Neural progenitor cell (in vitro differentiated cells): ENCODE measurements around the gene SDCCAG8. TPM values are rescaled to one million over a fixed set of nuclear protein-coding genes. Genes with fewer than 3 reads are reported as not detected.

ENCODE experiments used
- DNase-seq: peaks from one replicate; pipeline ENCODE4 v3.0.0-alpha.2; 2016; ENCODE audit warnings: low spot score
- H2AFZ ChIP-seq: fragments of 200-600 bp; sonication (generic); replicated peaks from 2 replicates; pipeline ENCODE4 v1.6.1; 2016; ENCODE audit warnings: antibody characterized with exemption
- H3F3A ChIP-seq: fragments of 200-600 bp; sonication (generic); 2 replicates; pipeline ENCODE4 v1.6.1; 2016; ENCODE audit warnings: antibody characterized with exemption, low read depth
- H3K27ac ChIP-seq: fragments of 200-600 bp; sonication (generic); 2 replicates; pipeline ENCODE4 v1.5.1; 2016; ENCODE audit warnings: mild to moderate bottlenecking
- H3K27me3 ChIP-seq: fragments of 200-600 bp; sonication (generic); 2 replicates; pipeline ENCODE4 v1.6.1; 2016; ENCODE audit warnings: mild to moderate bottlenecking, moderate library complexity
- H3K36me3 ChIP-seq: fragments of 200-600 bp; sonication (generic); 2 replicates; pipeline ENCODE4 v1.5.1; 2016
- H3K4me1 ChIP-seq: fragments of 200-600 bp; sonication (generic); 2 replicates; pipeline ENCODE4 v1.6.1; 2016; ENCODE audit warnings: mixed run types
- H3K4me2 ChIP-seq: fragments of 200-600 bp; sonication (generic); 2 replicates; pipeline ENCODE4 v1.6.1; 2016
- H3K4me3 ChIP-seq: fragments of 200-600 bp; sonication (generic); 2 replicates; pipeline ENCODE4 v1.5.1; 2016
- H3K79me2 ChIP-seq: fragments of 200-600 bp; sonication (generic); 2 replicates; pipeline ENCODE4 v1.6.1; 2016; ENCODE audit warnings: low read depth
- H3K9ac ChIP-seq: fragments of 200-600 bp; sonication (generic); 2 replicates; pipeline ENCODE4 v1.6.1; 2016
- H3K9me3 ChIP-seq: fragments of 200-600 bp; sonication (generic); 2 replicates; pipeline ENCODE4 v1.5.1; 2016; ENCODE audit warnings: low read depth
- H4K20me1 ChIP-seq: fragments of 200-600 bp; sonication (generic); 2 replicates; pipeline ENCODE4 v1.6.1; 2016; ENCODE audit warnings: low read depth
- H3K27ac Mint-ChIP-seq: 3 replicates; pipeline ENCODE4 v1.8.0; 2021; ENCODE audit warnings: mixed read lengths
- H3K27me3 Mint-ChIP-seq: 2 replicates; pipeline ENCODE4 v1.8.0; 2022; ENCODE audit warnings: low read depth, mild to moderate bottlenecking, inconsistent platforms, moderate library complexity, mixed read lengths; ENCODE audit not compliant: insufficient read depth
- H3K36me3 Mint-ChIP-seq: 3 replicates; pipeline ENCODE4 v1.8.0; 2021; ENCODE audit warnings: mixed read lengths
- H3K4me1 Mint-ChIP-seq: 3 replicates; pipeline ENCODE4 v1.8.0; 2021; ENCODE audit warnings: mixed read lengths
- H3K4me3 Mint-ChIP-seq: 3 replicates; pipeline ENCODE4 v1.8.0; 2021; ENCODE audit warnings: mild to moderate bottlenecking, moderate library complexity, mixed read lengths
- H3K9me3 Mint-ChIP-seq: 3 replicates; pipeline ENCODE4 v1.8.0; 2020; ENCODE audit warnings: mixed read lengths
- CTCF ChIP-seq: fragments of 200-600 bp; sonication (generic); IDR thresholded peaks from 2 replicates; pipeline ENCODE4 v1.5.1; 2017; ENCODE audit warnings: antibody characterized with exemption, mild to moderate bottlenecking
- EZH2 ChIP-seq: fragments of 200-600 bp; sonication (generic); IDR thresholded peaks from 2 replicates; pipeline ENCODE4 v1.6.1; 2017; ENCODE audit warnings: antibody characterized with exemption, mild to moderate bottlenecking, moderate library complexity
- EZH2phosphoT487 ChIP-seq: fragments of 200-600 bp; sonication (generic); IDR thresholded peaks from 2 replicates; pipeline ENCODE4 v1.6.1; 2017; ENCODE audit warnings: antibody characterized with exemption
- total RNA-seq: library from RNA; depleted of rRNA; stranded (reverse); fragments of >200 nt; gene quantifications from 2 replicates; pipeline ENCODE4 v1.2.3, GENCODE V29; 2015; ENCODE audit warnings: low replicate concordance

SDCCAG8 gene
- total RNA-seq, 1 donor from 2014 or later: 30.3 TPM

DNA sequence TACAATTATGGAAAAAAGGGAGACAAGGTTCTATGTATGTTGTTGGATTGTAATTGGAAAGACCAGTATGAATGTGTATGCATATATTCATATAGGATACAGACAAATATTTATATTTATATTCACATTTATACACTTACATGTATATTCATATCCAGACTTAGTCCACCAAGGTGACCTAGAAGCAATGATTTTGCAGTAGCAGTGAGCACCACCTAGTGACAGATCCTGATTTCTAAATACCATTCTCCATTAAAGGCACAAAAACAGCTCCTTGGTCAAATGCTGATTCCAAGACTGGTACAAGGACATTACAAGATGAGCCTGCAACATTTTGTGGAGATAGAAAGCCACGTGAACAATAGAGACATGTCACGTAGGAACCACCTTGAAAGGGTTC lies 153.4 kb downstream of the SDCCAG8 start:
- no peak for TF ChIP-seq EZH2phosphoT487
- TF ChIP-seq EZH2: no peak
- peak; percentile 42 for TF ChIP-seq CTCF
- no peaks in the 10 kb centered on the region for H3K36me3 ChIP-seq
- peaks cover 9% of the 10 kb centered on the region for H3F3A ChIP-seq
- Mint-ChIP-seq H3K27me3 (no peaks in the 10 kb centered on the region), H3K27ac (no peak overlapping the region), H3K36me3 (no peaks in the 10 kb centered on the region), H3K4me1 (peaks cover 5% of the 10 kb centered on the region), H3K4me3 (no peak overlapping the region), H3K9me3 (no peaks in the 10 kb centered on the region)
- DNase-seq: no peak
- H3K4me3 ChIP-seq: no peak overlapping the region
- H3K4me2 ChIP-seq: no peak overlapping the region
- H3K9me3 ChIP-seq: no peaks in the 10 kb centered on the region
- H3K9ac ChIP-seq: no peak overlapping the region
- H3K4me1 ChIP-seq: peaks cover 16% of the 10 kb centered on the region
- H3K27ac ChIP-seq: no peak overlapping the region
- no peak overlapping the region for H2AFZ ChIP-seq
- no peaks in the 10 kb centered on the region for H3K79me2 ChIP-seq
- no peaks in the 10 kb centered on the region for H4K20me1 ChIP-seq
- H3K27me3 ChIP-seq: no peaks in the 10 kb centered on the region

GRCh38 chr1:243411472-243411871 lies 155.6 kb downstream of the SDCCAG8 start:
- peaks cover 19% of the 10 kb centered on the region for H3F3A ChIP-seq
- H3K27ac ChIP-seq: no peak overlapping the region
- no peak for TF ChIP-seq CTCF
- no peak for DNase-seq
- H3K4me1 ChIP-seq: peaks cover 34% of the 10 kb centered on the region
- no peak overlapping the region for H3K4me2 ChIP-seq
- no peaks in the 10 kb centered on the region for H3K36me3 ChIP-seq
- H3K79me2 ChIP-seq: no peaks in the 10 kb centered on the region
- no peaks in the 10 kb centered on the region for H3K9me3 ChIP-seq
- Mint-ChIP-seq H3K27me3 (peaks cover 4% of the 10 kb centered on the region), H3K4me1 (peaks cover 21% of the 10 kb centered on the region), H3K27ac (no peak overlapping the region), H3K36me3 (no peaks in the 10 kb centered on the region), H3K9me3 (no peaks in the 10 kb centered on the region), H3K4me3 (no peak overlapping the region)
- H3K27me3 ChIP-seq: no peaks in the 10 kb centered on the region
- no peaks in the 10 kb centered on the region for H4K20me1 ChIP-seq
- H3K9ac ChIP-seq: no peak overlapping the region
- H2AFZ ChIP-seq: no peak overlapping the region
- H3K4me3 ChIP-seq: no peak overlapping the region

- H3K36me3 ChIP-seq: no peaks in the 10 kb centered on the region
- H3K36me3 Mint-ChIP-seq: no peaks in the 10 kb centered on the region
- H3F3A ChIP-seq: peaks cover 20% of the 10 kb centered on the region
- H3K79me2 ChIP-seq: no peaks in the 10 kb centered on the region
- no peaks in the 10 kb centered on the region for H3K9me3 ChIP-seq
- H3K27ac Mint-ChIP-seq: peak overlapping the region; percentile 16
- H4K20me1 ChIP-seq: no peaks in the 10 kb centered on the region
- H3K4me2 ChIP-seq: no peak overlapping the region
- no peaks in the 10 kb centered on the region for H3K9me3 Mint-ChIP-seq
- no peaks in the 10 kb centered on the region for H3K27me3 ChIP-seq
- H3K4me3 ChIP-seq: no peak overlapping the region
- H2AFZ ChIP-seq: no peak overlapping the region
- H3K4me1 ChIP-seq: peaks cover 39% of the 10 kb centered on the region
- no peak overlapping the region for H3K9ac ChIP-seq
- DNase-seq: no peak
- no peak overlapping the region for H3K27ac ChIP-seq
- no peak for TF ChIP-seq EZH2phosphoT487
- TF ChIP-seq EZH2: no peak
- no peak for TF ChIP-seq CTCF
- no peak overlapping the region for H3K4me3 Mint-ChIP-seq
- H3K27me3 Mint-ChIP-seq: peaks cover 4% of the 10 kb centered on the region
- H3K4me1 Mint-ChIP-seq: peaks cover 21% of the 10 kb centered on the region
Measured at GRCh38 chr1:243413431-243414151, 157.8 kb downstream of the SDCCAG8 start.
